Neural crest cell (in vitro differentiated cells): ENCODE data around the gene KRTAP9-6. TPM values are rescaled to one million over a fixed set of nuclear protein-coding genes. Genes with fewer than 3 reads are reported as not detected.
A peak's percentile ranks its signal among the peaks of the same experiment; 100 is the strongest.

Source experiments
- DNase-seq: peaks from one replicate; pipeline ENCODE4 v3.0.0; 2021; ENCODE audit warnings: low read depth, mixed read lengths, low spot score
- H3K27ac Mint-ChIP-seq: one replicate; pipeline ENCODE4 v1.8.0; 2021; ENCODE audit warnings: mild to moderate bottlenecking, mixed read lengths; ENCODE audit not compliant: unreplicated experiment
- H3K27me3 Mint-ChIP-seq: 2 replicates; pipeline ENCODE4 v1.8.0; 2021; ENCODE audit warnings: low read depth, mild to moderate bottlenecking, mixed read lengths
- H3K36me3 Mint-ChIP-seq: 2 replicates; pipeline ENCODE4 v1.8.0; 2021; ENCODE audit warnings: low read depth, mild to moderate bottlenecking, mixed read lengths
- H3K4me1 Mint-ChIP-seq: 2 replicates; pipeline ENCODE4 v1.8.0; 2021; ENCODE audit warnings: mixed read lengths
- H3K4me3 Mint-ChIP-seq: one replicate; pipeline ENCODE4 v1.8.0; 2021; ENCODE audit warnings: mild to moderate bottlenecking, mixed read lengths
- H3K9me3 Mint-ChIP-seq: 2 replicates; pipeline ENCODE4 v1.8.0; 2021; ENCODE audit warnings: mixed read lengths
- total RNA-seq: library from RNA; stranded (reverse); gene quantifications from 2 replicates; pipeline ENCODE4 v1.2.1, GENCODE V29; 2021
- TF ChIP-seq, protein P1 (sequence below): fragments of 200-600 bp; sonication (generic); conservative IDR thresholded peaks from 2 replicates; pipeline ENCODE4 v1.5.0; 2021; ENCODE audit warnings: antibody characterized with exemption, mild to moderate bottlenecking

Gene KRTAP9-6
- total RNA-seq, 1 donor from 2014 or later: not detected

DNA sequence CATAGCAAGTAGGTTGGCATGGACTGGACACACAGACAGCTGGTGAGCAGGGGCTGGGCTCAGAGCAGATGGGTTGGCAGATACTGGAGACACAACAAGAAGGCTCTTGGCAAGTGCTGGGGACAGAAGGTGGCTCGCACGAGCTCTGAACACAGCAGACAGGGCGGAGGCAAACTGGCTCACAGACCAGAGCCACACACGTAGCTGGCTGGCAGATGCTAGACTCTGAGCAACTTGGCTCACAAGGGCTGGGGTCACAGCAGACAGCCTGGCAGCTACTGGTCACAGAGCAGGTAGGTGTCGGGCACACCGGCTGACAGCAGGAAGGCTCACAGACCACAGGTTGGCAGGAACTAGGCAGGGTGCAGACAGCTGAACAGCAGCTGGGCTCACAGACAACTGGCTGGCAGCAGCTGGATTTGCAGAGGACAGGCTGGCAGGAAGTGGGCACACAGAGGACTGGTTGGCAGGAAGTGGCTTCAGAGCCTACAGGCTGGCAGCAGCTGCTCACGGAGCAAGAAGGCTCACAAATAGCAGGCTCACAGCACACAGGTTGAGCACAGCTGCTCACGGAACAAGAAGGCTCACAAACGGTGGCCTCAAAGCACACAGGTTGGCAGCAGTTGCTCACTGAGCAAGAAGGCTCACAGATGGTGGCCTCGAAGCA lies 43.2 kb downstream of the KRTAP9-6 start:
- H3K27me3 Mint-ChIP-seq: peaks cover 41% of the 10 kb centered on the region
- no peaks in the 10 kb centered on the region for H3K4me1 Mint-ChIP-seq
- H3K4me3 Mint-ChIP-seq: no peak overlapping the region

DNA sequence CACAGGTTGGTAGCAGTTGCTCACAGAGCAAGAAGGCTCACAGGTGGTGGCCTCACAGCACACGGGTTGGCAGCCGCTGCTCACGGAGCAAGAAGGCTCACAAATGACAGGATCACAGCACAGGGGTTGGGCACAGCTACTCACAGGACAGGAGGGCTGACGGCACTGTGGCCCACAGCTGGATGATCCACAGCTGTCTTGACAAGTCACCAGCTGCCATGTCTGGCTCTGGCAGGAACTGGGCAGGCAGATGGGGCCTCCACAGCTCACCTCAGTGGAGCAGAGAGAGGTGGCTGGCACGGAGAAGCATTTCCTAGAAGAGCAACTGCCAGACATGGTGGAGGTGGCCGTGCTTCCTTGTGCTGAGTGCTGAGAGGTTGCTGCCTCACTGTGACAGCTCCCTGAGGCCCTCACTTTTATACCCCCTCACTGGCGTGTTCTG lies 43.8 kb downstream of the KRTAP9-6 start, which contains the start of gene KRTAP16-1:
Gene KRTAP16-1 (minus strand): TSS at position 392 of the 442 bp plus-strand sequence. CDS start 56 bp downstream, at position 336.
- Mint-ChIP-seq H3K36me3 (no peaks in the 10 kb centered on the region), H3K9me3 (no peaks in the 10 kb centered on the region), H3K4me3 (no peak within 1 kb of the TSS), H3K27ac (peak within 1 kb of the TSS; percentile 9), H3K27me3 (peaks cover 41% of the 10 kb centered on the region), H3K4me1 (no peaks in the 10 kb centered on the region)
- DNase-seq: no peak
- TF ChIP-seq, protein P1, sequence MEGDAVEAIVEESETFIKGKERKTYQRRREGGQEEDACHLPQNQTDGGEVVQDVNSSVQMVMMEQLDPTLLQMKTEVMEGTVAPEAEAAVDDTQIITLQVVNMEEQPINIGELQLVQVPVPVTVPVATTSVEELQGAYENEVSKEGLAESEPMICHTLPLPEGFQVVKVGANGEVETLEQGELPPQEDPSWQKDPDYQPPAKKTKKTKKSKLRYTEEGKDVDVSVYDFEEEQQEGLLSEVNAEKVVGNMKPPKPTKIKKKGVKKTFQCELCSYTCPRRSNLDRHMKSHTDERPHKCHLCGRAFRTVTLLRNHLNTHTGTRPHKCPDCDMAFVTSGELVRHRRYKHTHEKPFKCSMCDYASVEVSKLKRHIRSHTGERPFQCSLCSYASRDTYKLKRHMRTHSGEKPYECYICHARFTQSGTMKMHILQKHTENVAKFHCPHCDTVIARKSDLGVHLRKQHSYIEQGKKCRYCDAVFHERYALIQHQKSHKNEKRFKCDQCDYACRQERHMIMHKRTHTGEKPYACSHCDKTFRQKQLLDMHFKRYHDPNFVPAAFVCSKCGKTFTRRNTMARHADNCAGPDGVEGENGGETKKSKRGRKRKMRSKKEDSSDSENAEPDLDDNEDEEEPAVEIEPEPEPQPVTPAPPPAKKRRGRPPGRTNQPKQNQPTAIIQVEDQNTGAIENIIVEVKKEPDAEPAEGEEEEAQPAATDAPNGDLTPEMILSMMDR: no peak

More for the DNA sequence above, 43.2 kb downstream of the KRTAP9-6 start:
- DNase-seq: no peak
- TF ChIP-seq, protein P1: no peak
- Mint-ChIP-seq H3K36me3 (no peaks in the 10 kb centered on the region), H3K9me3 (no peaks in the 10 kb centered on the region), H3K27ac (no peak overlapping the region)

- Mint-ChIP-seq H3K4me1 (no peaks in the 10 kb centered on the region), H3K4me3 (no peak overlapping the region), H3K36me3 (no peaks in the 10 kb centered on the region), H3K9me3 (no peaks in the 10 kb centered on the region), H3K27me3 (peaks cover 44% of the 10 kb centered on the region), H3K27ac (no peak overlapping the region)
- DNase-seq: no peak
- TF ChIP-seq, protein P1: no peak
These were observed 45.9 kb downstream of the KRTAP9-6 start for GRCh38 chr17:41311111-41311510.

DNA sequence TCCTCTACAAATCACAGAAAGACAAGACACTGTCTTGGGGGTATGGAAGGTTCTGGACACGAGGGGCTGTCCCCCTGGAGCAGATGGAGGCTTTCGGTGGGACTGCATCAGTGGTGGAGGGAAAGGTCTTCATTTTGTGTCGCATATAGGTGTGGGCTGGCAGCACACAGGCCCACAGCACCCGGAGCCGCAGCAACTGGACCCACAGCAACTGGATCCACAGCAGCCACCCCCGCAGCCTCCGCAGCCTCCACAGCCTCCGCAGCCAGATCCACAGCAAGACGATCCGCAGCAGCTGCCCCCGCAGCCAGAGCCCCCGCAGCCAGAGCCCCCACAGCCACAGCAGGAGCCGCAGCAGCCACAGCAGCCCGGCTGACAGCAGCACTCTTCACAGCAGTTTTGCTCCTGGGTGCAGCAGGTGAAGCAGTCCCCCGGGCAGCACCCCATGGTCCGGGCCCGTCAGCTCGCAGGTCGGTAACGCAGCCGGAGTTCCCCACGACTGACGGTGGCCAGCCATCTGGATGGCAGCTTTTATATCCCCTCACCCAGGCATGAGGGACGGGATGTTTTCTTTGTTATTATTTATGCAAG lies 50.1 kb downstream of the KRTAP9-6 start, which contains the start of gene KRTAP17-1:
Gene KRTAP17-1 (minus strand): TSS at position 507 of the 591 bp plus-strand sequence. CDS start 60 bp downstream, at position 447.
- TF ChIP-seq, protein P1: no peak
- Mint-ChIP-seq H3K4me1 (no peaks in the 10 kb centered on the region), H3K27ac (no peak within 1 kb of the TSS), H3K36me3 (no peaks in the 10 kb centered on the region), H3K9me3 (peaks cover 4% of the 10 kb centered on the region), H3K4me3 (no peak within 1 kb of the TSS), H3K27me3 (peaks cover 21% of the 10 kb centered on the region)
- no peak for DNase-seq

Other genes with a start within 250 kb of the KRTAP9-6 start
- not detected in 2 replicates for gene KRTAP1-5, start 238.2 kb upstream of the KRTAP9-6 start, total RNA-seq
- not detected in 2 replicates for gene KRTAP1-4, start 235.2 kb upstream of the KRTAP9-6 start, total RNA-seq
- not detected in 2 replicates for gene KRTAP1-3, start 230.5 kb upstream of the KRTAP9-6 start, total RNA-seq
- gene KRTAP1-1, start 223.9 kb upstream of the KRTAP9-6 start, total RNA-seq: not detected in 2 replicates
- gene KRTAP2-1, start 218.1 kb upstream of the KRTAP9-6 start, total RNA-seq: not detected in 2 replicates
- gene KRTAP2-2, start 210.1 kb upstream of the KRTAP9-6 start, total RNA-seq: not detected in 2 replicates
- gene KRTAP2-3, start 205.3 kb upstream of the KRTAP9-6 start, total RNA-seq: not detected in 2 replicates
- gene KRTAP2-4, start 199.5 kb upstream of the KRTAP9-6 start, total RNA-seq: not detected in 2 replicates
- not detected in 2 replicates for gene KRTAP4-7, start 181.2 kb upstream of the KRTAP9-6 start, total RNA-seq
- not detected in 2 replicates for gene KRTAP4-8, start 167.2 kb upstream of the KRTAP9-6 start, total RNA-seq
- not detected in 2 replicates for gene KRTAP4-16, start 163.2 kb upstream of the KRTAP9-6 start, total RNA-seq
- not detected in 2 replicates for gene KRTAP4-9, start 160.0 kb upstream of the KRTAP9-6 start, total RNA-seq
- gene KRTAP4-11, start 147.0 kb upstream of the KRTAP9-6 start, total RNA-seq: not detected in 2 replicates
- gene KRTAP4-12, start 141.2 kb upstream of the KRTAP9-6 start, total RNA-seq: not detected in 2 replicates
- gene KRTAP4-6, start 124.8 kb upstream of the KRTAP9-6 start, total RNA-seq: not detected in 2 replicates
- gene KRTAP4-5, start 115.6 kb upstream of the KRTAP9-6 start, total RNA-seq: not detected in 2 replicates
- not detected in 2 replicates for gene KRTAP4-4, start 104.6 kb upstream of the KRTAP9-6 start, total RNA-seq
- not detected in 2 replicates for gene KRTAP4-3, start 97.2 kb upstream of the KRTAP9-6 start, total RNA-seq
- not detected in 2 replicates for gene KRTAP4-2, start 87.2 kb upstream of the KRTAP9-6 start, total RNA-seq
- gene KRTAP4-1, start 80.5 kb upstream of the KRTAP9-6 start, total RNA-seq: not detected in 2 replicates
- gene KRTAP9-1, start 75.5 kb upstream of the KRTAP9-6 start, total RNA-seq: not detected in 2 replicates
- not detected in 2 replicates for gene KRTAP9-2, start 38.7 kb upstream of the KRTAP9-6 start, total RNA-seq
- not detected in 2 replicates for gene KRTAP9-3, start 32.9 kb upstream of the KRTAP9-6 start, total RNA-seq
- gene KRTAP9-8, start 27.4 kb upstream of the KRTAP9-6 start, total RNA-seq: not detected in 2 replicates
- not detected in 2 replicates for gene KRTAP9-4, start 15.7 kb upstream of the KRTAP9-6 start, total RNA-seq
- gene KRTAP9-9, start 10.0 kb upstream of the KRTAP9-6 start, total RNA-seq: not detected in 2 replicates
- gene KRTAP9-7, start 10.3 kb downstream of the KRTAP9-6 start, total RNA-seq: not detected in 2 replicates
- not detected in 2 replicates for gene KRTAP29-1, start 37.5 kb downstream of the KRTAP9-6 start, total RNA-seq
- not detected in 2 replicates for gene KRTAP16-1, start 43.9 kb downstream of the KRTAP9-6 start, total RNA-seq
- not detected in 2 replicates for gene KRTAP17-1, start 50.3 kb downstream of the KRTAP9-6 start, total RNA-seq
- gene KRT33A, start 85.5 kb downstream of the KRTAP9-6 start, total RNA-seq: not detected in 2 replicates
- gene KRT33B, start 104.4 kb downstream of the KRTAP9-6 start, total RNA-seq: not detected in 2 replicates
- gene KRT34, start 116.9 kb downstream of the KRTAP9-6 start, total RNA-seq: not detected in 2 replicates
- gene KRT31, start 132.2 kb downstream of the KRTAP9-6 start, total RNA-seq: not detected in 2 replicates
- not detected in 2 replicates for gene KRT37, start 159.2 kb downstream of the KRTAP9-6 start, total RNA-seq
- not detected in 2 replicates for gene KRT38, start 175.6 kb downstream of the KRTAP9-6 start, total RNA-seq
- gene KRT32, start 202.0 kb downstream of the KRTAP9-6 start, total RNA-seq: not detected in 2 replicates
- not detected in 2 replicates for gene KRT35, start 215.8 kb downstream of the KRTAP9-6 start, total RNA-seq
- not detected in 2 replicates for gene KRT36, start 224.5 kb downstream of the KRTAP9-6 start, total RNA-seq
- gene KRT13, start 240.2 kb downstream of the KRTAP9-6 start, total RNA-seq: not detected in 2 replicates